MM.1S (cell line): ENCODE results near the gene RAB3A.

Experiments
- DNase-seq: peaks from one replicate; pipeline ENCODE4 v3.0.0-alpha.2; 2015
- H2AFZ ChIP-seq: fragments of 300-600 bp; sonication (generic); 2 replicates; pipeline ENCODE4 v1.6.0; 2016; ENCODE audit warnings: antibody characterized with exemption, low read length
- H3F3A ChIP-seq: fragments of 300-600 bp; sonication (generic); 2 replicates; pipeline ENCODE4 v1.6.1; 2016; ENCODE audit warnings: mild to moderate bottlenecking, antibody characterized with exemption, low read length, moderate library complexity, mixed read lengths; ENCODE audit not compliant: insufficient read depth
- H3K27ac ChIP-seq: fragments of 300-600 bp; sonication (generic); 2 replicates; pipeline ENCODE4 v1.5.1; 2016; ENCODE audit warnings: mild to moderate bottlenecking, low read length
- H3K27me3 ChIP-seq: fragments of 300-600 bp; sonication (generic); replicated peaks from 2 replicates; pipeline ENCODE4 v1.6.0; 2016; ENCODE audit warnings: low read length; ENCODE audit not compliant: insufficient read depth
- H3K36me3 ChIP-seq: fragments of 300-600 bp; sonication (generic); replicated peaks from 2 replicates; pipeline ENCODE4 v1.6.1; 2016; ENCODE audit warnings: mild to moderate bottlenecking, low read length, mixed read lengths; ENCODE audit not compliant: insufficient read depth
- H3K4me1 ChIP-seq: fragments of 300-600 bp; sonication (generic); 2 replicates; pipeline ENCODE4 v1.6.1; 2016; ENCODE audit warnings: low read length, mixed read lengths
- H3K4me2 ChIP-seq: fragments of 300-600 bp; sonication (generic); 2 replicates; pipeline ENCODE4 v1.6.0; 2016; ENCODE audit warnings: low read depth, low read length
- H3K4me3 ChIP-seq: fragments of 300-600 bp; sonication (generic); 2 replicates; pipeline ENCODE4 v1.5.1; 2016; ENCODE audit warnings: low read length, mixed read lengths
- H3K79me2 ChIP-seq: fragments of 300-600 bp; sonication (generic); 2 replicates; pipeline ENCODE4 v1.6.1; 2016; ENCODE audit warnings: mixed run types, low read length, mixed read lengths
- H3K9ac ChIP-seq: fragments of 300-600 bp; sonication (generic); 2 replicates; pipeline ENCODE4 v1.6.1; 2016; ENCODE audit warnings: low read length, mixed read lengths
- H3K9me2 ChIP-seq: fragments of 300-600 bp; sonication (generic); replicated peaks from 2 replicates; pipeline ENCODE4 v1.6.1; 2016; ENCODE audit warnings: mild to moderate bottlenecking, low read length, mixed read lengths; ENCODE audit not compliant: insufficient read depth
- H3K9me3 ChIP-seq: fragments of 300-600 bp; sonication (generic); replicated peaks from 2 replicates; pipeline ENCODE4 v1.6.1; 2016; ENCODE audit warnings: mild to moderate bottlenecking, low read length, mixed read lengths; ENCODE audit not compliant: insufficient read depth
- H4K20me1 ChIP-seq: fragments of 300-600 bp; sonication (generic); 2 replicates; pipeline ENCODE4 v1.6.1; 2016; ENCODE audit warnings: mild to moderate bottlenecking, low read length, moderate library complexity, mixed read lengths; ENCODE audit not compliant: insufficient read depth
- CTCF ChIP-seq: fragments of 300-600 bp; sonication (generic); IDR thresholded peaks from 2 replicates; pipeline ENCODE4 v1.5.1; 2016; ENCODE audit warnings: antibody characterized with exemption, low read length, mixed read lengths
- EZH2 ChIP-seq: fragments of 300-600 bp; sonication (generic); optimal IDR thresholded peaks from 2 replicates; pipeline ENCODE3; 2017; ENCODE audit warnings: low read depth, mild to moderate bottlenecking, antibody characterized with exemption, low read length, mixed read lengths
- EZH2phosphoT487 ChIP-seq: fragments of 300-600 bp; sonication (generic); IDR thresholded peaks from 2 replicates; pipeline ENCODE4 v1.6.1; 2018; ENCODE audit warnings: antibody characterized with exemption, low read length

The RAB3A gene

DNA sequence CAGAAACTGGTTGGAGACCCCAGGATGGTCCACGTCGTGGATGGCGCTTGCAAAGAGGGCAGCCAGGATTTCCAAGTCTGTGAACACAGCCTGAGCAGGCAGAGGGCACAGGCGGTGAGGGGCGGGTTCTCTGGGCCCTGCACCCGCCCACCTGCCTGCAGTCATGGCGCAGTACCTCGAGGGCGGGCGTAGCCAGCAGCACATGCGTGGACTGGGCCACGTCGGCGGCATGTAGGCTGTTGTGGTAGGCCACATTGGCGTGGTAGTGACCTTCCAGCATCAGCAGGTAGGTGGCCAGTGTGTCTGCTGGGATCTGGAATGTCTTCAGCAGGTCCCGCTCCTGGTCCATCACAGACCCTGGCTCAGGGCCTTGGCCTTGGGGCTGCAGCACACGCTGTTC, 14.3 kb upstream of the RAB3A start:
- TF ChIP-seq CTCF, result no peak
- no peak overlapping the region for H3K9ac ChIP-seq

GRCh38 chr19:18216789-18217188, 12.9 kb upstream of the RAB3A start:
- H2AFZ ChIP-seq, result no peak overlapping the region
- H3K36me3 ChIP-seq, result no peaks in the 10 kb centered on the region
- H3K9ac ChIP-seq, result no peak overlapping the region
- H3K9me3 ChIP-seq, result no peaks in the 10 kb centered on the region
- no peak for DNase-seq
- no peak overlapping the region for H3K4me3 ChIP-seq
- no peaks in the 10 kb centered on the region for H4K20me1 ChIP-seq
- no peaks in the 10 kb centered on the region for H3F3A ChIP-seq
- no peaks in the 10 kb centered on the region for H3K9me2 ChIP-seq
- H3K27me3 ChIP-seq, result peaks cover 78% of the 10 kb centered on the region
- H3K4me1 ChIP-seq, result no peaks in the 10 kb centered on the region
- TF ChIP-seq CTCF (no peak), EZH2 (no peak), EZH2phosphoT487 (no peak)
- H3K4me2 ChIP-seq, result no peak overlapping the region
- H3K79me2 ChIP-seq, result no peaks in the 10 kb centered on the region
- H3K27ac ChIP-seq, result no peak overlapping the region

More for the DNA sequence above, 14.3 kb upstream of the RAB3A start:
- H2AFZ ChIP-seq, result no peak overlapping the region
- H3K36me3 ChIP-seq, result no peaks in the 10 kb centered on the region
- H3K4me1 ChIP-seq, result no peaks in the 10 kb centered on the region
- H3K9me3 ChIP-seq, result no peaks in the 10 kb centered on the region
- peaks cover 77% of the 10 kb centered on the region for H3K27me3 ChIP-seq
- no peak overlapping the region for H3K4me2 ChIP-seq
- no peaks in the 10 kb centered on the region for H4K20me1 ChIP-seq
- H3K4me3 ChIP-seq, result no peak overlapping the region
- no peaks in the 10 kb centered on the region for H3K79me2 ChIP-seq
- H3F3A ChIP-seq, result no peaks in the 10 kb centered on the region
- DNase-seq, result no peak
- H3K27ac ChIP-seq, result no peak overlapping the region
- no peaks in the 10 kb centered on the region for H3K9me2 ChIP-seq

- no peaks in the 10 kb centered on the region for H3K9me2 ChIP-seq
- H3K27me3 ChIP-seq, result peaks cover 82% of the 10 kb centered on the region
- no peaks in the 10 kb centered on the region for H3K9me3 ChIP-seq
- no peak overlapping the region for H3K9ac ChIP-seq
- no peak for DNase-seq
- H3K4me3 ChIP-seq, result no peak overlapping the region
- TF ChIP-seq CTCF (no peak), EZH2 (no peak), EZH2phosphoT487 (no peak)
- H3K4me1 ChIP-seq, result no peaks in the 10 kb centered on the region
- no peaks in the 10 kb centered on the region for H3K79me2 ChIP-seq
- no peaks in the 10 kb centered on the region for H4K20me1 ChIP-seq
- H3K36me3 ChIP-seq, result no peaks in the 10 kb centered on the region
- no peak overlapping the region for H3K4me2 ChIP-seq
- H3F3A ChIP-seq, result no peaks in the 10 kb centered on the region
- H3K27ac ChIP-seq, result no peak overlapping the region
- no peak overlapping the region for H2AFZ ChIP-seq
These were observed 11.1 kb upstream of the RAB3A start for GRCh38 chr19:18214779-18215433.
